Gastrocnemius medialis (tissue), 4 donors: Measurements from ENCODE around the gene GEMIN7. TPM values are rescaled to one million over a fixed set of nuclear protein-coding genes. Genes with fewer than 3 reads are reported as not detected.

Source experiments
- ATAC-seq, 2 donors: fragments of 150-250 bp; one replicate each; pipeline ENCODE4 v1.9.1; 2016
- DNase-seq, 2 donors: peaks; one replicate each; pipeline ENCODE4 v3.0.0-alpha.2; 2019
- H3K27ac ChIP-seq, 4 donors: fragments of 200-600 bp; sonication (generic); 1 replicate in 1 of 4; 2 replicates in 3 of 4; pipeline ENCODE4 v1.5.1; 2016 to 2018; ENCODE audit warnings: mild to moderate bottlenecking in 2 of 4, moderate library complexity in 1 of 4
- H3K27me3 ChIP-seq, 3 donors: fragments of 200-600 bp; sonication (generic) in 2 of 3; 1 replicate in 1 of 3; 2 replicates in 2 of 3; pipeline versions ENCODE4 v1.5.1 to v1.6.0; 2016 to 2019; ENCODE audit warnings: mild to moderate bottlenecking in 1 of 3, moderate library complexity in 1 of 3
- H3K36me3 ChIP-seq, 2 donors: fragments of 200-600 bp; sonication (generic) in 1 of 2; one replicate each; pipeline ENCODE4 v1.5.1; 2017 to 2018
- H3K4me1 ChIP-seq, 2 donors: fragments of 200-600 bp; sonication (generic) in 1 of 2; one replicate each; pipeline ENCODE4 v1.5.1; 2016 to 2017; ENCODE audit warnings: mild to moderate bottlenecking in 2 of 2
- H3K4me3 ChIP-seq, 4 donors: fragments of 200-600 bp; sonication (generic) in 3 of 4; 1 replicate in 1 of 4; 2 replicates in 3 of 4; pipeline ENCODE4 v1.5.1; 2016 to 2019; ENCODE audit warnings: mild to moderate bottlenecking in 2 of 4
- H3K9me3 ChIP-seq, 3 donors: fragments of 200-600 bp; sonication (generic) in 2 of 3; 1 replicate in 1 of 3; 2 replicates in 2 of 3; pipeline ENCODE4 v1.5.1; 2016 to 2019
- POLR2A ChIP-seq, 2 donors: fragments of 450-650 bp; IDR thresholded peaks; one replicate each; pipeline ENCODE4 v1.6.1; 2017; ENCODE audit warnings: antibody characterized with exemption in 2 of 2, mild to moderate bottlenecking in 2 of 2, moderate library complexity in 2 of 2
- in situ Hi-C, 4 donors: fragments of 200-750 bp; cut with MboI; loops; one replicate each; pipeline versions ENCODE4 v1.15.0 to v1.8.0; 2017; ENCODE audit warnings: low sequenced_read_pairs in 4 of 4
- intact Hi-C: fragments of 100-400 bp; cut with DNase I; formaldehyde crosslinking; loops from one replicate; pipeline ENCODE4 v1.15.1; 2023; ENCODE audit warnings: low total_unique reads
- total RNA-seq, 4 donors: library from RNA; depleted of rRNA; stranded (reverse); fragments of >200 nt; gene quantifications; one replicate each; pipeline versions ENCODE4 v1.1.0 to v1.2.3, GENCODE V29; 2016
- TF ChIP-seq, protein P1 (sequence below), 5 experiments: fragments of 450-650 bp in 3 of 5; fragments of 200-600 bp in 2 of 5; sonication (generic) in 2 of 5; IDR thresholded peaks in 4 of 5; conservative IDR thresholded peaks in 1 of 5; 1 replicate in 4 of 5; 2 replicates in 1 of 5; pipeline ENCODE4 v1.5.1; 2016 to 2019; ENCODE audit warnings: antibody characterized with exemption in 5 of 5, mild to moderate bottlenecking in 3 of 5, moderate library complexity in 3 of 5

The GEMIN7 gene
- total RNA-seq, 4 donors from 2014 or later: 18.6 to 33.4 (median 27.9) TPM

- ATAC-seq: no peak
- DNase-seq: no peak
- peaks cover 0 to 48% of the 10 kb centered on the region in 2 donors for H3K36me3 ChIP-seq
- H3K9me3 ChIP-seq: no peaks in the 10 kb centered on the region
- H3K27ac ChIP-seq: no peak overlapping the region
- peaks cover 25 to 26% of the 10 kb centered on the region in 2 donors for H3K4me1 ChIP-seq
- in situ Hi-C loops: no loop called here
- intact Hi-C loops: no loop called here
- no peak for TF ChIP-seq POLR2A (IDR thresholded peaks at IDR 0.05)
- TF ChIP-seq, protein P1, sequence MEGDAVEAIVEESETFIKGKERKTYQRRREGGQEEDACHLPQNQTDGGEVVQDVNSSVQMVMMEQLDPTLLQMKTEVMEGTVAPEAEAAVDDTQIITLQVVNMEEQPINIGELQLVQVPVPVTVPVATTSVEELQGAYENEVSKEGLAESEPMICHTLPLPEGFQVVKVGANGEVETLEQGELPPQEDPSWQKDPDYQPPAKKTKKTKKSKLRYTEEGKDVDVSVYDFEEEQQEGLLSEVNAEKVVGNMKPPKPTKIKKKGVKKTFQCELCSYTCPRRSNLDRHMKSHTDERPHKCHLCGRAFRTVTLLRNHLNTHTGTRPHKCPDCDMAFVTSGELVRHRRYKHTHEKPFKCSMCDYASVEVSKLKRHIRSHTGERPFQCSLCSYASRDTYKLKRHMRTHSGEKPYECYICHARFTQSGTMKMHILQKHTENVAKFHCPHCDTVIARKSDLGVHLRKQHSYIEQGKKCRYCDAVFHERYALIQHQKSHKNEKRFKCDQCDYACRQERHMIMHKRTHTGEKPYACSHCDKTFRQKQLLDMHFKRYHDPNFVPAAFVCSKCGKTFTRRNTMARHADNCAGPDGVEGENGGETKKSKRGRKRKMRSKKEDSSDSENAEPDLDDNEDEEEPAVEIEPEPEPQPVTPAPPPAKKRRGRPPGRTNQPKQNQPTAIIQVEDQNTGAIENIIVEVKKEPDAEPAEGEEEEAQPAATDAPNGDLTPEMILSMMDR (IDR thresholded peaks at IDR 0.05 in 4 of 5, conservative IDR thresholded peaks at IDR 0.05 in 1 of 5): no peak
- H3K27me3 ChIP-seq: no peaks in the 10 kb centered on the region
- no peak overlapping the region for H3K4me3 ChIP-seq
These were observed 27.0 kb upstream of the GEMIN7 start for GRCh38 chr19:45051929-45052579.

- no peaks in the 10 kb centered on the region for H3K4me1 ChIP-seq
- no peak for DNase-seq
- TF ChIP-seq, protein P1 (IDR thresholded peaks at IDR 0.05 in 4 of 5, conservative IDR thresholded peaks at IDR 0.05 in 1 of 5): no peak
- TF ChIP-seq POLR2A (IDR thresholded peaks at IDR 0.05): no peak
- H3K27ac ChIP-seq: no peak overlapping the region
- in situ Hi-C loops: no loop called here
- no peak for ATAC-seq
- no peaks in the 10 kb centered on the region for H3K27me3 ChIP-seq
- H3K36me3 ChIP-seq: peaks cover 0 to 91% of the 10 kb centered on the region in 2 donors
- H3K9me3 ChIP-seq: no peaks in the 10 kb centered on the region
- intact Hi-C loops: no loop called here
- no peak overlapping the region for H3K4me3 ChIP-seq
These were observed 22.2 kb upstream of the GEMIN7 start for GRCh38 chr19:45056831-45057230.

DNA sequence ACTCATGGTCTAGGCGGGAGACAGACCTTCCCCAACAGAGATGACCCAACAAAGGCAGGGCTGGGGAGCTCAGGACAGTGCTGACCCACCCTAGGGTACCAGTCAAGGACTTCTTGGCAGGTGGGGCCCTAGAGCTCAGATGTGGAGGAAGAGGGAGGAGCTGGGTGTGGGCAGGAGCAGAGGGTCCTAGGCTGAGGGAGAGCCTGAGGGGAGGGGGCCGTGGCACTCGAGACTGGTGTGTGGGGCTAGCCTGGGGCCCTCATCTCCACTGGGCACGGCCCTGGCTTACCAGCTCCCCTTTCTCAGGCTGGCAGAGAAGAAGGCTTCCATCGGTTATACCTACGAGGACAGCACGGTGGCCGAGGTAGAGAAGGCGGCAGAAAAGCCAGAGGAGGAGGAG, 21.6 kb upstream of the GEMIN7 start:
- Histone ChIP-seq H3K27me3 (no peaks in the 10 kb centered on the region), H3K9me3 (no peaks in the 10 kb centered on the region), H3K27ac (no peak overlapping the region), H3K36me3 (peaks cover 0 to 91% of the 10 kb centered on the region in 2 donors), H3K4me3 (no peak overlapping the region), H3K4me1 (no peaks in the 10 kb centered on the region)
- TF ChIP-seq, protein P1 (IDR thresholded peaks at IDR 0.05 in 4 of 5, conservative IDR thresholded peaks at IDR 0.05 in 1 of 5): no peak
- no peak for TF ChIP-seq POLR2A (IDR thresholded peaks at IDR 0.05)
- DNase-seq (no peak), ATAC-seq (no peak)
- in situ Hi-C loops (no loop called here), intact Hi-C loops (no loop called here)

DNA sequence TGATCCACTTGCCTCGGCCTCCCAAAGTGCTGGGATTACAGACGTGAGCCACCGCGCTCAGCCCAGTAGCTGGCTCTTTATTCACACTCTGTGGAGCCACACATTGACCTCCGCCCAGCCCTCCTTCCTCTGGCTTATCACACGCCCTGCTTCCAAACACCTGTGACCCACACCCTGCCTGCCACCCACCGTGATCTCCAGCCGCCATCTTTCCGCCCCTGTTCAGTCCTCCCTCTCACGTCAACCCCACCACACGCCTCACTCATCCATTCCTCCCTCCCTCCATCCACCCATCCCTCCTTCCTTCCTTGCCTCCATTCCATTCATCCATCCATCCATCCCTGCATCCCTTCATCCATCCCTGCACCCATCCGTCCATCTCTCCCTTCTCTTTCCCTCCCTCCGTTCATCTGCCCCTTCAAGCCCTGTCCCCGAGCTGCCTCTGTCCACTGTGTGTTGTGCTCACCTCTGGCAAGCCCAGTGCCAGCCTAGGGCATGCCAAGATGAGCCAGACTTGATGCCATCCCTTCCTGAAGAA, 20.4 kb upstream of the GEMIN7 start:
- Histone ChIP-seq H3K27me3 (no peaks in the 10 kb centered on the region), H3K4me3 (no peak overlapping the region), H3K36me3 (peaks cover 0 to 89% of the 10 kb centered on the region in 2 donors), H3K27ac (no peak overlapping the region), H3K4me1 (no peaks in the 10 kb centered on the region), H3K9me3 (no peaks in the 10 kb centered on the region)
- intact Hi-C loops: no loop called here
- in situ Hi-C loops: no loop called here
- DNase-seq (no peak), ATAC-seq (no peak)
- TF ChIP-seq, protein P1 (IDR thresholded peaks at IDR 0.05 in 4 of 5, conservative IDR thresholded peaks at IDR 0.05 in 1 of 5): no peak
- TF ChIP-seq POLR2A (IDR thresholded peaks at IDR 0.05): no peak
